ENCODE measurements around the gene C10orf53. TPM values are rescaled to one million over a fixed set of nuclear protein-coding genes. Genes with fewer than 3 reads are reported as not detected.

The C10orf53 gene, protein sequence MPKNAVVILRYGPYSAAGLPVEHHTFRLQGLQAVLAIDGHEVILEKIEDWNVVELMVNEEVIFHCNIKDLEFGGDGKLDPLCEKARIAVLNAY
- total RNA-seq = not detected

DNA sequence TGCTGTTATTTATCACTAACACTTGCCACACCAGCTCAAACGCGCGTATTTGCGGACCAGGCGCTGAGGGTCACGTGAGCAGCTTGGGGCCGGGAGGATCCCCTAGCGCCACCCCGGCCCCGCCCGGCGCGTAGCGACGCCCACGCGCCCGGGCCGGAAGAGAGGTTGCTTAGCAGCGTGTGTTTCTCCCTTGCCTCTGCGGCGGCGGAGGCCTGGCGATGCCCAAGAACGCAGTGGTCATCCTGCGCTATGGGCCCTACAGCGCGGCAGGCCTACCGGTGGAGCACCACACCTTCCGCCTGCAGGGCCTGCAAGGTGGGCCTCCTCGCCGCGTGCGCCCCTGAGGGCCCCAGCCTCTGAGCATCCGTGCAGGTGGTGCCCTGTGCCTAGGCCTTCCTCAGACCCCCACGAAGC is at the start of gene C10orf53:
C10orf53 (plus strand) TSS at position 172 of the 414 bp plus-strand sequence; CDS start at position 219, 47 bp downstream.
- no peak for DNase-seq (ENCODE audit: low spot score)

DNA sequence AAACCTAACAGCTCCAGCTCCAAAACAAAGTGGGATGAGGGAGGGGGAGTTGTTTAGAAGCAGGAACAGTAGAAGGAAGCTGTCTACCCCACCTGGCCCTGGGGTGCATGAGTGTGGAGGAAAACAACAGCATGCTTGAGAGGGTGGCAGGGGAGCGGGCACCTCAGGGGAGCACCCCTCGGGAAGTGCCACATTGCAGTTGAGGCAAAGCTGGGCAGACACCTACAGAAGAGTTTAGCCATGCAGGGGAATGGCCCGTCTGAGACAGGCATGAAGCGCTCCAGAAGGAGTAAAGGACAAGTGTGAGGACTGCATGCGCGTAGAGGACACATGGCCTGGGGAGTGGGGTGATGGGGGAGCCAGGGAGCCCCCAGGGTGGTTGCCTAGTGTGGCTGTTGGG is 47.5 kb upstream of the C10orf53 start:
- DNase-seq (ENCODE audit: low spot score) = no peak

DNA sequence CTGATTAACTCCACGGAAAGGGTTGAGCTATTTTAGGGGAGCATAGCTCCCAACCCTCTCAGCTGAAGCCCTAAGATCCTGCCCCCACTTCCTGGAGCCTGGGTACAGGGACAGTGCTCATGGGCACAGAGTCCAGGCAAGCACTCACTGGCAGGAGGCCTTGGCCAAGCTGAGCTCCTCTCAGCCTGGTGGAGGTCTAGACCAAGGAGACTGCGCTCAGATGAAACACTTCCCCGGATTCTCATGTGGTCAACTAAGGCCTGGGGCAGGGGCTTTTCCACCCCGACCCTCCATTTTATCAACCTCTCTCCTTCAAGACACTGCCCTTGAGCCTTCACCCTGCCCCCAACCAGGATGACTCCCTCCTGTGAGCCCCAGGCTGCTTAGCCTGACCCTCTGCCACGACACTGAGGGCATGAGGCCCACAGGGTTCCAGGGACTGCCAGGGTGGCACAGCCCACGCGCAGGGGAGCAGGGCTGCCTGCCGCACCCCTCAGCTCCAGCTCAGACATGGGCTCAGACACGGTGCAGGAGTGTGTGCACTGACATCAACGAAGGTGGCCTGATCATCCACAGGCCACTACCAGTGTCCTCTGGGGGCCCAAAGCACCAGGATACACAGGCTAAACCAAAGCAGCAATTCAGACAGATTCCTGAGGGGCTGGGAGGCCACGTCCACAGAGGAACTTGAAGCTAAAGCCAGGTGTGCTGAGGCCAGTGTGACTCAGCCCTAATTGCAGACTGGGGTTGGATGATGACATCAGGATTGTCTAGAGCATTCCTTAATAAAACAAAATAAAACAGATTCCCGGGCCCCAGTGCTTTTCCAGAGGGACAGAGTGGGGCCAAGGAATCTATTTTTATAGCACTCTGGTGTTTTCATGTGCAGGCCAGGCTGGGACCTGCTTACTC is 46.8 kb upstream of the C10orf53 start:
- no peak for DNase-seq (ENCODE audit: low spot score)

DNA sequence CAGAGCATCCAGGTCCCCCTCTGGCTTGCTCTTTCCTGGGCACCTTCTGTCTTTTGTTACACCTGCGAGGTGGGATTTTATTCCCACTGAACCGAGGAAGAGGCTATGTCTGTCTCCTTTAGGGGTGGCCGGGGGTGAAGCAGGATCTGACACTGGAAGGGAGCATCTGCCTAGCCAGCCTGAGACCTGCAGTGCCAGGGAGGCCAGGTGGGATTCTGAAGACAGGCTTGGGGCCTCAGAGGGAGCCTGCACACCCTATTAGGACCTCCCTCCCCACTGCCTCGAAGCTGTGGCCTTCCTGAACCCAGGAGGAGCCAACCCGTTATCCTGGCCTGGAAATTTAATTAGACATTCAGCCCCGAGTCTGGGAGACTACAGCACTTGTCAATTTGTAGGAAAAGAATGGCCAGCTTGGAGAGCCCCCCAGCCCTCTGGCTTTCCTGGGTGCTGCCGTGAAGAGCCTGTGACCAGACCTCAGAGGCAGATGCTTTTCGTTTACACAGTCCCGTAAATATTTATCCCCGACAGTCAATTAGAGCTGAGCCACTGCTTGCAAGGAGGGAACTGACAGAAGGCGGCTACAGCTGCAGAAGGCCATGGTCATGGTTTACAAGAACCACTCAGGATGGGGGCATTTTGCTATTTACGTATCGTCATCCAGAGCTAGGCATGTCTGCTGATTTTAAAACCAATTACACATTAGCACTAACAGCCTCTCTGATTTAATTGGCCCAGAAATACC is 46.0 kb upstream of the C10orf53 start:
- no peak for DNase-seq (ENCODE audit: low spot score)

DNA sequence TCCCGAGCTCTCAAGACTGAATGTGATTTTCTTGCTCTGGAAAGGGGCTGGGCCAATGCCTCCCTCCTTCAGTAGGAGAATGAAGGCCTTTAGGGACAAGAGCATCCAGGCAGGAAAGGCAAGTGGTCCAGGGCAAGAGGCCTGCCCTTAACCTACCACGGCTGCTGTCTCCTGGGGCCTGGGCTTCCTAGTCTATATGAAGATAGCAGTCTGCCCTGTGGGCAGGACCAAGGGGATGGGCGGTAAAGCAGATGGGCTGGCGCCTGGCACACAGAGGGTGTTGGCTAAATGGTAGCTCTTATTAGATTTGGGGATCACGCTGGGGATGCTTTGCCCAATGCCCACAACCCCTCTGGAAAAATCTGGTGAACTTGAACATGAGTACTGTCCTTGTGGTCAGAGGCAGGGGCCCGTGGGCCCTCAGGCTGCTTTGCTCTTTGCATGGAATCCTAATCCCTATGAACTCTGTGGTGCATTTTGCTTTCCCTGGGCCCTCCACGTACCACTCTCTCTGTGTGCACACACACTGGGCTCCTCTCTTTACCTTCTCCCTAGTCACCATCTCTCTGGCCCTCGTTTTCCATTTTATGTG is 45.3 kb upstream of the C10orf53 start:
- no peak for DNase-seq (ENCODE audit: low spot score)

DNA sequence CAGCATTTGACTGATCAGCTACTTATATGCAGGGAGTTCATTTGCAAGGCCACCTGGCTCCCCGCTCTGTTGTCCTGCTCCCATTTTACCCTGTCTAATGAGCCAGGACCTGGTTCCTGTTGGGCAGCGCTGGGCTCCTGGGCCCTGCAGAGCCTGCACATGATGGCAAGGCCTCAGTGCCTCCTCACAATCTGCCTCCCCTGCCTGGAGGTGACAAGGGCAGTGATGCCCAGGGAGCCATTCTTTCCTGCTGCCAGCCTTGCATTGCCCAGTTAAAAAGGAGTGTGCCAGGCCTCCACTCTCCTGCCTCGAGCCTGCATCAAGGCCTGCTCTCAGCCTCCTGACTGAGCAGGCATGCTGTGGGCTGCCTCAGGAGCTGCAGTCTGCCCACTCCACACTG is 37.1 kb upstream of the C10orf53 start:
- DNase-seq (ENCODE audit: low spot score) = no peak

DNA sequence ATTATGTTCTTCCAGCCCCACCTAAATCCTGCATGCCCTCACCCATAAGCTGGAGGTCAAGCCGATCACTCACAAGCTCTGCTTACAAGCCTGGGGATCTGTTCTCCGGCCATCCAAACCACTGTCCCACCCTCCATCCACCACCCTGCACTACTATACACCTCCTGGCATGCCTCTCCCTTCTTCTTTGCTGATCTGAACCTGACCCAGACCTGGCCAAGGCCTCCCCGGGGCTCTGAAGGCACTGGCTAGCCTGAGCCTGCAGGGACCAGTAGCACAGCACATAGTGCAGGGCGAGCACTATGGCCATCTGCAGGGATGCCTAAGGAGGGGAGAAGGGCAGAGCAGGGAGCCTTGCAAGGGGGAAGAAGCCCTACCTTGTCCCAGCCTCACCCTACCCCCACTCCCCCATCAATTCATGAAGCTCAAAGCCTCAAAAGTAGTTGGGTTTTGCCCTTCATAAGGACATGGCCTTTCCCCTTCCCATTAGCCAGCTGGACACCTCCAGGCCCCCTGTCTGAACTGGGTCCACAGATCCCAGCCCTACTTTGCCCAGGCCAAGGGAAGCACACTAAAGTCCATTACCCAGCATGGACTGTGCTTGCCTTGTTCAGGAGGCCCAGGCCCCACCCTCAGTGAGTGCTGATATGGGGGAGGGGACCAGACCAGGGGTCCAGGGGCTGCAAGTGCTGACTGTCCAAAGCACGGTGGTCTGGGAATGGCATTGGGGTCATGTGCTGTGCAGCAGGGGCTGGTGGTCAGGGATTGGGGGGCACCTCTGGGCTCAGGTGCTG is 36.0 kb upstream of the C10orf53 start:
- no peak for DNase-seq (ENCODE audit: low spot score)

DNA sequence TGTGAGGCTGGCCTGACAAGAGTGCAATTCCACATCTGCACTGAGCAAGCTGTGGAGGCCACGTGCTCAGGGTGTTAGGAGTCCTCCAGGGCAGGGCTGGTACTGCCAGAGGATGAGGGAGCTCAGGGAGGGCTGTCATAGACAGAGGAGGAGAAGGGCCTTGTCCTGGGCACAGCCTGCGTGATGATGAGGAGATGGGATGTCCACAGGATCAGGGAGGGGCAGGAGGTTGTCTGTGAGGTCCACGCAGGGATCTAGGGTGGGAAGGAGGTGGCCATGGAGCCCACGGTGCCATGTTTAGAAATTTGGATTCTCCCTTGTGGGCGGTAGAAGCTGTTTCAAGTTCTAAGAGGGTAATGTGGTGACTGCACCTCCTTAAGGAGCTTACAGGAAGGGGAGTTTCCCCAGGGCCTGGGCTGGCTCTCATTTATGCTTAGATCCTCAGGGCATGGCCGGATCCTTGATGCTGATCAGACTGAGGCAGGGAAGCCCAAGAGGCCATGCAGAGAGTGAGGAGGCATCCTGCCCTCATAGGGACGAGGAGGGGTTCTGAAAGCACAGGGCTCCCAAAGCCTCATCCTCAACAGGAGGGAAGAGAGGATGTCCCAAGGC is 35.3 kb upstream of the C10orf53 start:
- DNase-seq (ENCODE audit: low spot score) = no peak

DNA sequence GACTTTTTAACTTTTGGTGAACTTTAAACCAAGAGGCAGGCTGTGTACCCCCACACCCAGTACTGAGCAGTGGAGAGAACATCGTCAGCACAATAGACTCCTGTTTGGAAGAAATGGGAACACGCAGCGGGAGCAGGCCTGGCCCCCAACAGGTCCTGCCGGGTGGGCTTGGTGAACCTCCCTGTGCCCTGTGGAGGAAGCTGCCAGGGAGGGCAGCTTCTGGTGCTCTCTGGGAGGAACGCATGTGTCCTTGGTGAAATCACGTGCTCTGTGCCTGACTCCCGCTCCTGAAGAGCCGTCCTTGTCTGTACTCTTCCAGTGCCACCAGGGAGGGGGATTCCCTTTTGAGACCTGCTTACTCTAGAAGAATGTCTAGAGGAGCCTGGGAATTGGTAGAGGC is 34.0 kb upstream of the C10orf53 start:
- DNase-seq (ENCODE audit: low spot score) = no peak

DNA sequence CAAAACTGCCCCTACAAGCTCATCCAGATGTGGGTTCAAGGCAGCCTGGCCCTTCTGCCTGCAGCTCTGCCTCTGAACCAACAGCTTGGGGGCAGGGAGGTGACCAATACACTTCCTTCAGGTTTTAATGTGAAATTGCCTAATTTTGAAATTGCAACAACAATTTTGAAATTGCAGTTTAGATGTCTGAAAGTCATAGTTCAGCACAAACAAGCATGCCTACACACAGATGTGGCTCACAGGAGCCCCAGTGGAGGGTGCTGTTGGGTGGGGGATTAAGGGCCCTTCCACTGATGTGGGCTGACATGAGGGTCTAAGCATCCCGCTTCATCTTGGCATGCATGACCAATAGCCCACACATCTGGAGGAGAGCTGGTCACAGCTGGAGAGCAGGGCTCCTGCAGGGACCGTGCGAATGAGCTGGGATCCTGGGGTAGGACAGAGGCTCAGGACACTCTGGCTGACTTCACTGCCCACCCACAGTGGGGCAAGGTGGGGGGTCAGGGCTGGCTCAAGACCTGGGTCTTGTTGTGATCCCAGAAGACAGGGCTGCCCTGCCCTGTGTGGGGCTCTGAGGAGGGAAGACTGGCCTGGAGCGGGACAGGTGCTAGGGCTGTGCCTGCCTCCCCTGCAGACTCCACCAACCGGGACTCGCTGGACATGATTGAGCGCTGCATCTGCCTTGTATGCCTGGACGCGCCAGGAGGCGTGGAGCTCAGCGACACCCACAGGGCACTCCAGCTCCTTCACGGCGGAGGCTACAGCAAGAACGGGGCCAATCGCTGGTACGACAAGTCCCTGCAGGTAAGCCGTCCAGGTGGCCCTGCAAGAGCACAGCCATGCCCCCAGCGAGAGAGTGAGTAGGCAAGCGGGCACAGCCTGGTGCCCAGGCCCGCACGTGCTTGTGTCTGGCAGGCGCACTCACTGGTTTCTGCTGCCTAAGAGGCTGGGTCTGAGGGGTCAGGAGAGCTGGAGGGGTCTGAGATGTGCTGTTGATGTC is 33.3 kb upstream of the C10orf53 start:
- no peak for DNase-seq (ENCODE audit: low spot score)

DNA sequence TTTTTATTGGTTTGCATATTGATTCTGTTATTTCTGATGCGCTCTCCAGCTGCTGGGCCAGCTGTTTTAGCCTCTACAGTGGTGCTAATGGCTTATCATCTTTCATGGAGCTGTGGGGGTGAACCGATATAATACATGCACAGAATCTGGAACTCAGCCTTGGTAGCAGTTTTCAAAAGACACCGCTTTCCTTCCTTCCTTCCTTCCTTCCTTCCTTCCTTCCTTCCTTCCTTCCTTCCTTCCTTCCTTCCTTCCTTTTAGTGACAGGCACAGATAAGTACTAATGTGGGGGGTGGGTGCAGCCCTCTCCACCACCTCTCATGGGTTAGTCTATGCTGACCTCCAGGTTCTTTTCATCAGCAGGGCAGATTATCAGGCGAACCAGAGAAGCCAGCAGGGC is 31.9 kb upstream of the C10orf53 start:
- no peak for DNase-seq (ENCODE audit: low spot score)

DNA sequence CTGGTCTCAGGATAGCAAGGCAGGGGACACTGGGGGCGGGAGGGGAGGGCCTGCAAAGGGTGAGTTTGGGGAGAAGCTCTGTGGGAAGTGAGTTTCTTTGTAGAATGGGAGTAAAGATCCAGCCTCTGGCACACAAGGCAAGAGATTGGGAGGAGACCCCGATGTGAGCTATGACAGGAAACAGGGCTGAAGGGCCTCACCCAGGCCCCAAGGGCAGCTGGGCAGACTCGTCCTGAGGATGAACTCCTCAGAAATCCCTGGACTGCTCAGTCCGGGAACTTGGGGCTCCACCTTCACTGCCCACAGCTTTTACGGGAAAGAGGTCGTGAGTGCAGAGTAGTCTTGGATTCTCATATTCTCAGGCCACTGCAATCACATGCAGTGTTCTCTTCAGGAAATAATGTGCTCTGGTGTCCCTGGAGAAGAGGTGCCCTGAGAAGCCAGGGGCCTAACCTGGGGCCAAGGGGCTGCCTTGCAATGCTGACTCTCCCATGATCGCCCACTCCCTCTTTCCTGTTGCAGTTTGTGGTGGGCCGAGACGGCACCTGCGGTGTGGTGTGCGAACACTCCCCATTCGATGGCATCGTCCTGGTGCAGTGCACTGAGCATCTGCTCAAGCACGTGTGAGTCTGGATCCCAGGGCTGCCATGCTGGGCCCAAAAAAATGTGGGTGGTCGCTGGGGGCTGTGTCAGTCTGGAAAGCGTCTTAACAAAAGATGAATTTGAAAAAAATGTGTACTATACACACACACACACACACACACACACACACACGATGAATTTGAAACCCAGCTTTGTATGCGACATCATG is 31.3 kb upstream of the C10orf53 start:
- DNase-seq (ENCODE audit: low spot score) = no peak

DNA sequence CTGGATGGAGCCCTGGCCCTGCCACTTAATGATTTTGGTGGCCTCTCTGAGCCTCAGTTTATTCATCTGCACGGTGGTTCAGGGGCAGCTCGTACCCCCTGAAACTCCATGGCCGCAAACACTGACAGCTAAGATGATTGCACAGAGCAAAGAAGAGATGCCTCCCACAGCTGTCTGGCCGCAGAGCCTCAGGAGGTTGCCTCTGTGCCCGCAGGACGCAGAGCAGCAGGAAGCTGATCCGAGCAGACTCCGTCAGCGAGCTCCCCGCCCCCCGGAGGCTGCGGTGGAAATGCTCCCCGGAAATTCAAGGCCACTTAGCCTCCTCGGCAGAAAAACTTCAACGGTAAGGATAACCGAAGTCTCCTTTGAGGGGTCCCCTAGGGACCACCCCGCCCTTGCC is 30.2 kb upstream of the C10orf53 start:
- DNase-seq (ENCODE audit: low spot score) = no peak

DNA sequence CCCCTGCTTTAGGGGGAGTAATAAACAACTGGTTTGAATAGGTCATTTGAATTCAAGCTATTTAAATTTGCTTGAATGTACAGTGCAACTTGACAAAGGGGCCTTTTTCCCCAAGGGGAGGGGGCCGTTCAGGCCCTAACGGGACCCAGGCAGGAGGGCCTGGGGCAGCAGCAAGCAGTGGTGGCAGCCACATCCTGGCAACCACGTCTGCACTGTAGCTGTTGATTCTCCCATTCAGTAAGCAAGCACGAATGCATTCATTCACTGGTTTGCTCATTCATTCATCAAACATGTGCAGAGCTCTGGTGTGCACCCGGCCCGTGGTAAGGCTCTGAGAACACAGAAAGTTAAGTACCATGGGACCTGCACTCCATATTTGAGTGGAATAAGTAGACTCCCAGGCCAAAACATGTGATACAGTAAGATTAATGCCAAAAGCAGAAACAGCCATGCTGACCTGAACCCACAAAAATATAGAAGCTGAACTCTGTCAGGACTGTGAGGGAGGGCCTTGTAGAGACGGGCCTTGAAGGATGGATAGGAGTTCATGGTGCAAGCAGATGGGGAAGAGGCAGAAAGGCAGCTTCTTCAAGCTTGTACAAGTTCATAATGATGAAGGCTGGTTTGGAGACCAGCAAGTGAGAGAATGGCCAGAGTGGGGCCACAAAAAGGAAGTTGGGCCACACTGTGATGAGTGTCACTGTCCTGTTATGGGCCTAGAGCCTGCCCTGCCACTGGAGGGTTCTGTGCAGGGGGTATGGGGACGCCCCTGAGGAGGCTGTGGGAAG is 29.3 kb upstream of the C10orf53 start:
- peak; percentile 2 for DNase-seq (ENCODE audit: low spot score)

DNA sequence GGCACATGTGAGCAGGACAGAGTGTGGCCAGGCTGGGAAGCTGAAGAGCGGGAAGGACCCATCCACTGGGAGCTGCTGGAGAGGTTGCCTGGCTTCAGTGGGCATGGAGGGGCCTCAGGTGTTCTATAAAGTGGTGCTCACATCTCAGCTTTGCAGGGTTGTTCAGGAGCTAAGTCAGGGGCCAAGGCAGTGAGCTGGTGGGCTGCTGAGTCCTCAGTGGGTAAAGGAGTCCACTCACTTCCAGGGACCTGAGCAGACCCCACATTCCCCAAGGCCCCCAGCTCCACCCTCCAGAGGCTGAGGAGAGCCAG is 28.8 kb upstream of the C10orf53 start:
- DNase-seq (ENCODE audit: low spot score) = peak; percentile 7

DNA sequence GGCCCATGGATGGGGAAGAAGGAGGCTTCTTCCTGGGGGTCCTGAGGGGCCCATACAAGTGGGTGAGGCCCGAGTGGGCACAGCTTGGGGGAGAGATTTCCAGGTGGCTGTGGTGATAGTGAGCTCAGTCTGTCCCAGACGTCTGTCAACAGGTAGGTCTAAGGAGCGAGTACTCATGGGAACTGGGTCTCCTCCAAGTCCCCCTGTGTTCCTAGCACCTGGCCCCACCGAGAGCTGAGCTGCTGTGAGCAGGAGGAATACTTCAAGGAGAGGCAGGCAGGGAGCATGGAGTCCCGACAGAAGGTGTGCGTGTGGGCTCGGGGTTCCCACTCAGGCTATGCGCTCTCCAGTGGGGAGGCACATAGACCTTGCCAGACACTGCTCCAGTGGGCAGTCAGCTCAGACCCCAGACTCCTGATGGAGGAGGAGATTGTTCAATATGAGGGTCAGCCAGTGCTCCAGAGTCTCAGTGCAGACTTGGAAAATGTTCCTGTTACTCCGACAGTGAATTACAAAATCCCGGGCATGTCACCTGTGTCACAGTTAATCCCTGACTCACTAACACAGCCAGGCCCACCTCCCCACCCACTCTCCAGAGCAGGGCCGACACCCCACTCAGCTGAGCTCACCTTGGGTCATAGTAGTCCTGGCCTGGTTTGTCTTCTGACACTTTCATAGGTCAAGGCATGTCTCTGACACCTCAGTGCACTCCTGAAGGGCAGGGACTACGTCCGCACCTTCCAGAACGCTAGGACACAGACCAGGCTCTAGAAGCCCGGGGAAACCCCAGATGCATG is 28.2 kb upstream of the C10orf53 start:
- DNase-seq (ENCODE audit: low spot score) = peak; percentile 4

DNA sequence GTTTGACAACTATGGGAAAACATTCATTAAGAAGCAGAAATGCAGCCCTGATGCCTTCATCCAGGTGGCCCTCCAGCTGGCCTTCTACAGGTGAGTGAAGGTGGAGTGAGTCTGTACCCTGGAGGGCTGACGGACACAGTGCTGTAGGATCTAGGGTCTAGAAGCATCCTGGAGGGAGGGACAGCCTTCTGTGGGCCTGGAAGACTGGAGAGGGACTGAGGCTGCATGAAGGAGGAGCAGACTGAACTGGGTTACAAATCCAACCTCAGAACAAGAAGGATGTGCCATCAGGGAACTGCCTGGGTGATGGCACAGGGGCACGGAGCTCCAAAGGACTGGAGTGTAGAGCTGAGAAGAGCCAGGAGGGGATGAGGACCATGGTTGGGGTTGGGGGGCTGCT is 27.5 kb upstream of the C10orf53 start:
- no peak for DNase-seq (ENCODE audit: low spot score)
